ENCODE measurements around the gene SESN3. TPM values are rescaled to one million over a fixed set of nuclear protein-coding genes. Genes with fewer than 3 reads are reported as not detected.
"Not testable (repeated sequence)": the region's sequence is repeated elsewhere in the genome, so short reads cannot be mapped to it uniquely, and the experiment has no call there.

Gene SESN3, protein sequence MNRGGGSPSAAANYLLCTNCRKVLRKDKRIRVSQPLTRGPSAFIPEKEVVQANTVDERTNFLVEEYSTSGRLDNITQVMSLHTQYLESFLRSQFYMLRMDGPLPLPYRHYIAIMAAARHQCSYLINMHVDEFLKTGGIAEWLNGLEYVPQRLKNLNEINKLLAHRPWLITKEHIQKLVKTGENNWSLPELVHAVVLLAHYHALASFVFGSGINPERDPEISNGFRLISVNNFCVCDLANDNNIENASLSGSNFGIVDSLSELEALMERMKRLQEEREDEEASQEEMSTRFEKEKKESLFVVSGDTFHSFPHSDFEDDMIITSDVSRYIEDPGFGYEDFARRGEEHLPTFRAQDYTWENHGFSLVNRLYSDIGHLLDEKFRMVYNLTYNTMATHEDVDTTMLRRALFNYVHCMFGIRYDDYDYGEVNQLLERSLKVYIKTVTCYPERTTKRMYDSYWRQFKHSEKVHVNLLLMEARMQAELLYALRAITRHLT
- 119 TPM for polyA plus RNA-seq (ENCODE audit: insufficient read length)

DNA sequence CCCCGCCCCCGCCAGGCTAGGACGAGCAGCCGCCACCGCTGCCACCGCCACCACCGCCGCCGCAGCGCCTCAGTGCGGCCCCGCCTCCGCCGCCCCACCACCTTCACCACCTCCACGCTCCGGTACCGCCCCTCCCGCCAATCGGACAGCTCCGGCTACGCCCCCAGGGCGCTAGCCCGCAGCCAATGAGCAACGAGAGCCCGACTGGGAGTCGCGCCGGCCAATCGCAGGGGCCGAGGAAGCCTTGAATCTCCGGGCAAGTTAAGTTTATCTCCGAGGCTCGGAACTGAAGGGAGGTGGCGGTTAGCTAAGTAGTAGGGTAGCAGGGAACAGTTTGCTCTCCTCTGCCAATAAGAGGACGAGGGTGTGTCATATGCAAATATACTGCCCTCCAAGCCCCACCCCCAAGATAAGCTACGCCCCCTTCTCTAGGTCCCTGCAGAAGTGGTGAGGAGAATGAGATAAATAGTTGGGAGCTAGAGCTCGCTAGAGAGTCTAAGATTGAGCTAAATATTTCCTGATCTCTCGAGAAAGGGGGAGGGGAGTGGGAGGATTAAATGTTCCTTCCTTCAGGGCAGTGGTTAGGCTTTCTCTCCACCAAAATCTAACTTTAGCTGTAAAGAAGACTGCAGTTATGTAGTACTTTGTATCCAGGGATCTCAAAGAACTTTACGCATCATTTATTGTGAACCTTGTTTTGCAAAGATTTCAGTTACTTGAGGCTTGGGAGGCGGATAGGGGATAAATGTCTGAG lies at the start of gene SESN3:
Gene SESN3, minus strand, starts transcription at position 76 of the 754 bp plus-strand sequence. CDS start 342 bp downstream, outside the sequence.
- DNase-seq: peak; percentile 98

- peak; percentile 40 for DNase-seq
Observed at GRCh38 chr11:95279921-95280868, 49.2 kb upstream of the SESN3 start.

DNA sequence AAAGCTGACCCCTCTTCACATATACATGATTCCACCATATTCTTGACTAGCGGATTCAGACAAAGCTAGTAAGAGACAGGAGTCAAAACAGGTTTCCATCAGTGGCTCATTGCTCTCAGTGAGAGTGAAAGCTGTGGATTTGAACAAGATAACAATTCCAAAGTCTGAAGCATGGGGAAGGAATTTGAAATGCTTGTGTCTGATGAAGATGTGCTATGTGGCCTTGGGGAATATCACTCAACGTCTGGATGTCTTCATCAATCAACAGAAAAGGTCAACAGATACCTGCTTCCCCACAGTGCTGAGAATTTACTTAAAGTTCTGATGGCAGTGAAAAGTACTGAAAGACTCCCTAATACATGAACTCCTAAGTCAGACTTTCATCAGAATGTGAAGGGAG lies 46.9 kb upstream of the SESN3 start:
- DNase-seq: no peak

DNA sequence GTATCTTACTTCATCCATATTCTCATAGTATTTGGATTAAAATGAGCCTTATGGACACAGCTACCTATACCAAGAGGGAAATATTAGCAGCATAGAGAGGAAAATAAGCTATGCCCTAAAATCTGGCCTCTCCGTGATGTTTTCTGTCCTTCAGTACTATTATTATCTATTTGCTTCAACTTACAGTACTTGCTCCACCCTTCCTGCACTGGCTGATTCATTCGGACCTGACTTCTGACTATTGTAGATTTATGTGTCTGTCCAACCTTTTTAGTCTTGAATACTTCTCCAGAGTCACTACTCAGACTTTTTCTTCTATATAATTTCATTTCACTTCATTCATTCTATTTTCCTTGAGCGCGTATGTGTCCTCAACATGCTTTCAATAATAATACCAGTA lies 45.1 kb upstream of the SESN3 start:
- DNase-seq: no peak

DNA sequence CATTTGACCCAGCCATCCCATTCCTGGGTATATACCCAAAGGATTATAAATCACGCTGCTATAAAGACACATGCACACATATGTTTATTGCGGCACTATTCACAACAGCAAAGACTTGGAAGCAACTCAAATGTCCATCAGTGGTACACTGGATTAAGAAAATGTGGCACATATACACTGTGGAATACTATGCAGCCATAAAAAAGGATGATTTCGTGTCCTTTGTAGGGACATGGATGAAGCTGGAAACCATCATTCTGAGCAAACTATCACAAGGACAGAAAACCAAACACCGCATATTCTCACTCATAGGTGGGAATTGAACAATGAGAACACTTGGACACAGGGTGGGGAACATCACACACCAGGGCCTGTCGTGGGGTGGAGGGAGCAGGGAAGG lies 42.6 kb upstream of the SESN3 start:
- DNase-seq: not testable (repeated sequence)

GRCh38 chr11:95269036-95269819 lies 38.2 kb upstream of the SESN3 start:
- no peak for DNase-seq

DNA sequence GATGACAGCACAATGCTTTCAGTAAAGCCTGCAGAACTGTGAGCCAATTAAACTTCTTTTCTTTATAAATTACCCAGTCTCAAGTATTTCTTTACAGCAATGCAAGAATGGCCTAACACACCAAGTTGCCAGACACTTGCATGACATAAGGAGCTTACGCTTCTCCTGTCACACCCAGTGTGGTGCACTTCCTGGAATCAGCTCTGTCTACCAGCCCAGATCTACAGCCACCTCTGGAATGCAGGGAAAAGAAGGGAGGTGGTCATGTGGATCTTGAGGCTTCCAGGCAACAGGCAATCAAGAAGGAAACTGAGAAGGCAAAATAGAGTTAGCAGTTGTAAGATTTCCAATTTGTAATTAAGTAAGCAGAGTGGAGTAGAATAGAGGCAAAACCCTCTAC lies 37.4 kb upstream of the SESN3 start:
- no peak for DNase-seq

- no peak for DNase-seq
Observed at GRCh38 chr11:95267601-95268213, 36.7 kb upstream of the SESN3 start.

DNA sequence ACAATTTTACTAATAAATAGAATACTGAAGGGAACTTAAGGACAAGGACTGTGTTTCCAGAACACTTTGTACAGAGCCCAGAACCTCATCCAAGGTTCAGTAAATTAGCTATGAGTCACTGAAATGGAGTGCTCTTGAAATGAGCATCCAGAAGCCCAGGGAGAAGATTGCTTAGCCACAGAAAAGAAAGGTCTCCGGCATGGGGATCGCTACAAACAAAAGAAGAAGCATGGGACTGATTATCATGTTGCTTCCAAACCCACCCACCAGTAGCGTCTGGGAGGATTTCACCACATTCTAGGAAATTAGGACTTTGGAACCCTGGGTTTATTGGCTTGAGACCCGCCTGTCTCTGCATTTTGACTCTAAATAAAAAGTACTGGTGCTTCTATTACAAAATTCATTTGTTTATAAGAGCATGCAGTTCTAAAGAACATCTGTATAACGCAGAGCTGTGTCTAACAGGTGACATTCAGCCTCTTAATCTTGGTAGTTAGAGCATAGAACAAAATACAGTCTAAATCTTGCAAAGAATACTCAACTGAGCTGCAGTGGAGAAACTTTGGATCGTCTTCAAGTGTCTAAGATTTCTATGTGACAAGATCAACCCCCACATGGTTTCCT lies 35.9 kb upstream of the SESN3 start:
- DNase-seq: no peak

- DNase-seq: no peak
Observed at GRCh38 chr11:95264881-95265280, 33.9 kb upstream of the SESN3 start.

- no peak for DNase-seq
Observed at GRCh38 chr11:95262994-95263765, 32.2 kb upstream of the SESN3 start.

GRCh38 chr11:95257456-95257971 lies 26.5 kb upstream of the SESN3 start:
- DNase-seq: no peak

DNA sequence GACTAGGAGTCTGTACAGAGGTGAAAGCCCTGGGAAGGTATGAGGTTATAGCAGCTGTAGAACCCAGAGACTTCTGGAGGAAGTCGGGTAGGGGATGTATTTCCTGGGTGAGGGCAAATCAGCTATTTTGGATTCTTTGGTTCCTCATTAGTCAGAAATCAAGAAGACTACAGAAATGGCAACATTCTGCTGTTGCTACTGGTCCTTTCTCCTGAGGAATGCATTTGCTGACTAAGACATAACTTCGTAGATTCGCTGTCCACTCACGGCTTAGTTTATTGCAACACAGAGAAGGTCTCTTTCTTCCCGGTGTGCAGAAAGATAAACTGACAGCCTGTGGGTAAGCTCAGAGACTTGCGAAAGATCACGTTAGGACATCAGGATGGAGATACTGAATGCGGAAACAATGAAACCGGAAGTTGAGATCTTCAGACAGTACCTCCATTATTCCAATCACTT lies 25.3 kb upstream of the SESN3 start:
- no peak for DNase-seq

DNA sequence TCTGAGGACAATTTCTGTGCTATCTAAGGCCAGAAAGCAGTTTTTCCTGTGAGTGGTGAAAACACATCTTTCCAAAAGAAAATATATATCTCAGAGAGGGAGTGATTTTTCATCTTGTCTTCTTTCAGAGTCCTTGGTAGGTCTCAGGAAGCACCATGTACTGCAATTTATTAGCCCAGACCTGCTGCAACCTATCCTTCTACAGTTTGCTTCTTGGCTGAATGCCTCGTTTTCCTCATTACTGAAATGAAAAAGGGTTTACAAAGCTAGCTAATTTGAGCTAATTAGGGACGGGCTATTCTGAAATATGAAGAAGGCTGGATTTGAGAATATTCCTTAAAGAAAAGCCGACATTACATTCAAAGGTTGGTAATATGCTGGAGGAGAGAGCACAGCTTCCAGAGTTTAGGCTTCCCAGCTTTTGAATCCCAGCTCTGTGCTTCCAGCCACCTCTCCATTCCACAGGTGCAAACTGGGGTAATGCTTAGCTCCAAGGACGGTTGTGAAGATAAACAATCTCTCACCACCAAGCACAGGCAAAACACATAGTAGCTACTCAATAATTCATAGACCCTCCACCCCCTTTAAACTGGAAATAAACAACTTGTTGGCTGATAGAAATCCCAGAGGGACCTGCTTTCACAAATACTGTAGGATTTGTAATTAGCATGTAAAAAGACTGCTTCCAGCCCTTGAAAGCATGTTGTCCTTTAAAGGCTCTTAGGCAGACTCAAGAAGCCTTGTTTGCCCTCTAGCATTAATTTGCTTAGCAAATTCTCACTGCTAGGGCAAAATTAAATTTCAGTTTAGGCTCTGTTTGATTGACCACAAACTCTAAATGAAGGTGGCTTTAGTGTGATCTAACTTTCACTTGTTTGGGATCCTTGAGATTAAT lies 24.5 kb upstream of the SESN3 start:
- no peak for DNase-seq

GRCh38 chr11:95254716-95255115 lies 23.7 kb upstream of the SESN3 start:
- no peak for DNase-seq

DNA sequence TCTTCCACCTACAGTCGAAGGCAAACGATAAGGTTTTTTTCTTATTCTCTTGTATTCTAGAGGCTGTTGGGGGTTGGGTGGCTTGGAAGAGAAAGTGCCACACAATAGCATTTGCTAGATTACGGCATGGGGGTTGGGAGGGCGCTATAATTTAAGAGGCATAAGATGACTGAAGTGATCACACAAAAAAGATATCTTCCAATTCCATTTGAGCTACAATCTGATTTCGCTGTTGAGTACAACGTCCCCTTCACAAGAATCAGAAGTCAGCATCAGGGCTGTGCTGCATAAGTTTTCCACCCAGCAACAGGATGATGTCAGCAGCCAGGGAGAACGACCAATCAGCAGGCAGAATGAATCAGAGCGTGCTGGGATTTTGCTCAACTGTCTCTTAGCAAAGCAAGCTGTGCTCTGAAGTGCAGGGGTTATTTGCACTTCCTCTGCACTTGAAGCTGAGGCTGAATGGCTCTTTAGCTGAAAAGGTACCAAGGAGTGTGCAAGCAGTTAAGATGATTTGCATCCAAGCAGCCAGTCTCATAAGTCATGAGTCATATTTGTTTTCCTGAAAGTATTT lies 23.2 kb upstream of the SESN3 start:
- peak; percentile 90 for DNase-seq

DNA sequence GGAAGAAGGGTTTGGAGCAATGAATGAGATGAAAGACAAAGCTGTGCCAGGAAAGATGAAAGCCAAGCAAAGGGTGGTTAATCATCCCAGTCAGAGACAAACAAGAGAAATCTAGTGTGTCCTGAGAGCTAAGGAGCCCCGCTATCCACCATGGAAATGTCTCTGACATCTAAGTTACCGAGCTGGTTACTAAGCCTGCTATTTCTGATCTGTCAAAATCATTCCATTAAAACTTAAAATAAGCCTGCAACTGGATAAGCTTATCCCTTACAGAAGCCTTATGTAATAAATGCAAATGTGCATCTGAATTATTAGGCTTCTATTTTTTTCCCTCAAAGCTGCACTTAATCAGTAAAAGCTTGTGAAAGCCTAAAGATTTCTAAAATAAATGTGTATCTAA lies 22.1 kb upstream of the SESN3 start:
- DNase-seq: no peak

GRCh38 chr11:95252586-95252985 lies 21.6 kb upstream of the SESN3 start:
- no peak for DNase-seq

Data from hindlimb muscle (tissue), 1 donor.